ENCODE results near the gene NKD2.

The NKD2 gene

GRCh38 chr5:1085391-1085790 is 76.8 kb downstream of the NKD2 start:
- Mint-ChIP-seq H3K27ac (peak overlapping the region in 1 of 2 donors; percentile 60), H3K4me1 (ENCODE audit: low read depth in 2 of 2) (peaks cover 0 to 6% of the 10 kb centered on the region in 2 donors), H3K27me3 (no peaks in the 10 kb centered on the region), H3K4me3 (no peak overlapping the region), H3K9me3 (no peaks in the 10 kb centered on the region), H3K36me3 (ENCODE audit: insufficient read depth) (peaks cover 50% of the 10 kb centered on the region)
- ATAC-seq (replicated peaks) (no peak), DNase-seq (no peak)

GRCh38 chr5:1086137-1086536 is 77.5 kb downstream of the NKD2 start:
- Mint-ChIP-seq H3K9me3 (no peaks in the 10 kb centered on the region), H3K4me3 (no peak overlapping the region), H3K36me3 (ENCODE audit: insufficient read depth) (peaks cover 55% of the 10 kb centered on the region), H3K27me3 (no peaks in the 10 kb centered on the region), H3K4me1 (ENCODE audit: low read depth in 2 of 2) (peaks cover 0 to 6% of the 10 kb centered on the region in 2 donors), H3K27ac (peak overlapping the region in 1 of 2 donors; percentile 60)
- DNase-seq (no peak), ATAC-seq (replicated peaks) (no peak)

GRCh38 chr5:1086871-1087270 is 78.3 kb downstream of the NKD2 start:
- no peak for DNase-seq
- Mint-ChIP-seq H3K9me3 (no peaks in the 10 kb centered on the region), H3K4me1 (ENCODE audit: low read depth in 2 of 2) (peaks cover 0 to 4% of the 10 kb centered on the region in 2 donors), H3K27ac (no peak overlapping the region), H3K27me3 (no peaks in the 10 kb centered on the region), H3K4me3 (no peak overlapping the region), H3K36me3 (ENCODE audit: insufficient read depth) (peaks cover 51% of the 10 kb centered on the region)
- no peak for ATAC-seq (replicated peaks)

GRCh38 chr5:1087428-1087827 is 78.8 kb downstream of the NKD2 start:
- H3K4me3 Mint-ChIP-seq, result no peak overlapping the region

GRCh38 chr5:1088031-1088430 is 79.4 kb downstream of the NKD2 start:
- H3K9me3 Mint-ChIP-seq, result no peaks in the 10 kb centered on the region
- ATAC-seq (replicated peaks) (no peak), DNase-seq (no peak)
- H3K4me1 Mint-ChIP-seq (ENCODE audit: low read depth in 2 of 2), result peaks cover 0 to 4% of the 10 kb centered on the region in 2 donors
- H3K27me3 Mint-ChIP-seq, result no peaks in the 10 kb centered on the region
- peaks cover 51% of the 10 kb centered on the region for H3K36me3 Mint-ChIP-seq (ENCODE audit: insufficient read depth)
- H3K27ac Mint-ChIP-seq, result no peak overlapping the region
- H3K4me3 Mint-ChIP-seq, result no peak overlapping the region

More at GRCh38 chr5:1087428-1087827, 78.8 kb downstream of the NKD2 start:
- Mint-ChIP-seq H3K27ac (no peak overlapping the region), H3K4me1 (ENCODE audit: low read depth in 2 of 2) (peaks cover 0 to 4% of the 10 kb centered on the region in 2 donors), H3K9me3 (no peaks in the 10 kb centered on the region), H3K36me3 (ENCODE audit: insufficient read depth) (peaks cover 51% of the 10 kb centered on the region), H3K27me3 (no peaks in the 10 kb centered on the region)
- DNase-seq (no peak), ATAC-seq (replicated peaks) (no peak)

Measured in effector memory CD8-positive, alpha-beta T cell (primary cell).